Peyer's patch (tissue), 4 donors: ENCODE results near the gene EME2.
A peak's percentile ranks its signal among the peaks of the same experiment; 100 is the strongest.

Experiments used
- POLR2A ChIP-seq, 2 donors: fragments of 450-650 bp; IDR thresholded peaks; one replicate each; pipeline ENCODE4 v1.5.1; 2017; ENCODE audit warnings: antibody characterized with exemption in 2 of 2, mild to moderate bottlenecking in 2 of 2, moderate library complexity in 2 of 2
- TF ChIP-seq, protein P1 (sequence below), 6 experiments: fragments of 450-650 bp in 4 of 6; fragments of 200-600 bp in 2 of 6; sonication (generic) in 1 of 6; IDR thresholded peaks; one replicate each; pipeline ENCODE4 v1.5.1; 2017 to 2019; ENCODE audit warnings: antibody characterized with exemption in 6 of 6, mild to moderate bottlenecking in 3 of 6, moderate library complexity in 1 of 6

DNA sequence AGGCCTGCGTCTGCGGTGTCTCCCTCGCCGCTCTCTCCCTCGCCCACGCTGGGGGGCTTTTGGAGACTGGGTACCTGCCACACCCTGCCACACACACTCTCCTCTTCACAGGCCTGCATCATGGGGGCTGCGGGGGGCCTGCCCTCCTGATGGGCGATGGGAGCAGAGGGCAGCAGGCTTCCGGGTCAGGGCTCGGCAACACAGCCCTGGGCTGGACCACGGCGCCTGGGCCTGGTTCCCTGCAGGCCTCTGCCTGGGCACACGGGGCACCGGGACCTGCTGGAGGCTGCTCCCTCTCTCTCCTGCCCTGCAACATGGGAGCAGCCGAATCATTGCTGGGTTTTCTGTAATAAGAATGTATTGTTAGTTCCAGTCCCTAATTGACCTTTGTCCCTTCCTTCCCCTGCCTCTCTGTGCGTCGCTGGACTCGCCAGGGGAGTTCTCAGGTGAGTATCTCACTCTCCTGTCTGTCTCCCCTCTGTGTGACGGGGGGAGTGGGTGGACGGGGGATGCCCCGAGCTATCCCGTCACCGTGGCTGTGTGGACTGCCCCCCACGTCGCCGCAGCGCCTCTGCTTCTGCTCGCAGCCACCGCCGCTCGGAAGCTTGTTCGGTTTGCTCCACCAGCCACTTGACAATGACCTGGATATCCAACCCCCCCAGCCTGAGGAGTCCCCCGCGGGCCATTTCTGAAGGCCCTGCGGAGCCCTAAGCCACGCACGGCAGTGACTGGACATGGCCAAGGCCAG is 14.7 kb upstream of the EME2 start:
- TF ChIP-seq, protein P1, sequence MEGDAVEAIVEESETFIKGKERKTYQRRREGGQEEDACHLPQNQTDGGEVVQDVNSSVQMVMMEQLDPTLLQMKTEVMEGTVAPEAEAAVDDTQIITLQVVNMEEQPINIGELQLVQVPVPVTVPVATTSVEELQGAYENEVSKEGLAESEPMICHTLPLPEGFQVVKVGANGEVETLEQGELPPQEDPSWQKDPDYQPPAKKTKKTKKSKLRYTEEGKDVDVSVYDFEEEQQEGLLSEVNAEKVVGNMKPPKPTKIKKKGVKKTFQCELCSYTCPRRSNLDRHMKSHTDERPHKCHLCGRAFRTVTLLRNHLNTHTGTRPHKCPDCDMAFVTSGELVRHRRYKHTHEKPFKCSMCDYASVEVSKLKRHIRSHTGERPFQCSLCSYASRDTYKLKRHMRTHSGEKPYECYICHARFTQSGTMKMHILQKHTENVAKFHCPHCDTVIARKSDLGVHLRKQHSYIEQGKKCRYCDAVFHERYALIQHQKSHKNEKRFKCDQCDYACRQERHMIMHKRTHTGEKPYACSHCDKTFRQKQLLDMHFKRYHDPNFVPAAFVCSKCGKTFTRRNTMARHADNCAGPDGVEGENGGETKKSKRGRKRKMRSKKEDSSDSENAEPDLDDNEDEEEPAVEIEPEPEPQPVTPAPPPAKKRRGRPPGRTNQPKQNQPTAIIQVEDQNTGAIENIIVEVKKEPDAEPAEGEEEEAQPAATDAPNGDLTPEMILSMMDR (IDR thresholded peaks at IDR 0.05), result no peak
- TF ChIP-seq POLR2A (IDR thresholded peaks at IDR 0.05), result peak; percentile 7 to 24
